ENCODE results near the gene GOPC.

Gene GOPC

DNA sequence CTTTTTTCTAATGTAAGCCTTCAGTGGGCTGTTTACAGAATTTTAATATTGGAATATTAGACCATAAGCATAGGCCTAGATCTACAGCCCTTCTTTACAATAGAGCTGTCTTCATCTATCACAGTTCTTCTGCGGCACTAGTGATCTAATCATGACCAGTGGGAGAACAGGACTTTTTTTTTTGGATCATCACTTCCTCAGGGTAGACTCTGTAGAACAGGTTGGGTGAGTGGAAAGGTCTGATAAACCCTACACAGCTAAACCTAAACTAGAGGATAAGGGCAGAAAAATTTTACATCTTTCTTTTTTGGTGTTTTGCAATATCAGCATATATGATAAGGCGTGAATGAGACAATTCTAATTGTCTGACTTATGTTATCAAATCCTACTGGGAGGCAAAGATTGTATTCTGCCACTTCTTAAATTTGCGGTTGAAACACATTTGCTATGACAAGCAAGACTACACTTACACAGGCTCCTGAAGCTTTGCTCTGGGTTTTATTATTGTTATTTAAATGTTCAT, 52.2 kb downstream of the GOPC start:
- peak; percentile 83 for DNase-seq (ENCODE audit: low read depth)
- H3K4me3 ChIP-seq (ENCODE audit: low read length) = no peak overlapping the region
- TF ChIP-seq, protein P1, sequence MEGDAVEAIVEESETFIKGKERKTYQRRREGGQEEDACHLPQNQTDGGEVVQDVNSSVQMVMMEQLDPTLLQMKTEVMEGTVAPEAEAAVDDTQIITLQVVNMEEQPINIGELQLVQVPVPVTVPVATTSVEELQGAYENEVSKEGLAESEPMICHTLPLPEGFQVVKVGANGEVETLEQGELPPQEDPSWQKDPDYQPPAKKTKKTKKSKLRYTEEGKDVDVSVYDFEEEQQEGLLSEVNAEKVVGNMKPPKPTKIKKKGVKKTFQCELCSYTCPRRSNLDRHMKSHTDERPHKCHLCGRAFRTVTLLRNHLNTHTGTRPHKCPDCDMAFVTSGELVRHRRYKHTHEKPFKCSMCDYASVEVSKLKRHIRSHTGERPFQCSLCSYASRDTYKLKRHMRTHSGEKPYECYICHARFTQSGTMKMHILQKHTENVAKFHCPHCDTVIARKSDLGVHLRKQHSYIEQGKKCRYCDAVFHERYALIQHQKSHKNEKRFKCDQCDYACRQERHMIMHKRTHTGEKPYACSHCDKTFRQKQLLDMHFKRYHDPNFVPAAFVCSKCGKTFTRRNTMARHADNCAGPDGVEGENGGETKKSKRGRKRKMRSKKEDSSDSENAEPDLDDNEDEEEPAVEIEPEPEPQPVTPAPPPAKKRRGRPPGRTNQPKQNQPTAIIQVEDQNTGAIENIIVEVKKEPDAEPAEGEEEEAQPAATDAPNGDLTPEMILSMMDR (IDR thresholded peaks at IDR 0.05; ENCODE audit: insufficient read depth, low read depth, low read length, missing control alignments) = no peak

DNA sequence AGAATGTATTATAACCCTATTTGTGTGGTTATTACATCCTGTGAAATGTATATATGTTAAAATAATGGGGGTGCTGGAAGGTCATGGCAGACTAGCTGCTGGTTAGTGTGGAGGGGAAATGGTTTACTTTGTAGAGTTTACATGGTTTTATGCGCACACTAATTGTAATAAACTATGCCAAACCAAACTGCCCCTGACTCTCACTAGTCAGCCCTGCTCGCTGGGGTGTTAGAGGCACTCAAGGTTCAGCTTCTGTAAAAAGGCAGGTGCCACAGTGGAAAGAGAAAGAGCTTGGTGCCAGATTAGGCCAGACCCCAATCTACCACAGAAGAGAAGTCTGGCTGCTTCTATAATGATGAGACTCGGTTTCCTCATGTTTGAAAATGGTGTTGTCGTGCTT, 52.7 kb downstream of the GOPC start:
- no peak for DNase-seq (ENCODE audit: low read depth)
- TF ChIP-seq, protein P1 (IDR thresholded peaks at IDR 0.05; ENCODE audit: insufficient read depth, low read depth, low read length, missing control alignments) = no peak
- H3K4me3 ChIP-seq (ENCODE audit: low read length) = no peak overlapping the region

DNA sequence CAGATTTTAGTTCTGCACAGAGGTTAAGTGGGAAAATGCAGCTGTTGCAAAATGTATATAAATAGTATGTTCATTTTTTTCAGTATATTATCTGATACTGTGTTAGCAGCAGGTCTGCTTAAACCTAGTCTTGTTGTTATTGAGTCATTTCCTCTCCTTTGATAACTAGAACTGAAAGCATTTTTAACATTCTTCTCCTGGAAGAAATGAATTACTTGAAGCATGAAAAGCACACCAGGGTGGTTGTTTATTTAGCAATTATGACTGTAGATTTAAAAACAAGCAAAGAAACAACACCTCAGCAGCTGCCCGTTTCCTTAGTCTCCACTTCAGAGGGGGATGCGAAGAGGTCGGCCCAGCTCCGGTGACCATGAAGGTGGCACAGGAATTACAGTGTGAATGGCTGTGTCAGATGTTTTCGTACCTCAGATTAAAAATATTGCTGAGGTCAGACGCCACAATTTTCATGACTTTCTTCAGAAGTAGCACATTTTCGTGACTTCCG, 53.5 kb downstream of the GOPC start:
- no peak overlapping the region for H3K4me3 ChIP-seq (ENCODE audit: low read length)
- TF ChIP-seq, protein P1 (IDR thresholded peaks at IDR 0.05; ENCODE audit: insufficient read depth, low read depth, low read length, missing control alignments) = no peak
- DNase-seq (ENCODE audit: low read depth) = peak; percentile 70

DNA sequence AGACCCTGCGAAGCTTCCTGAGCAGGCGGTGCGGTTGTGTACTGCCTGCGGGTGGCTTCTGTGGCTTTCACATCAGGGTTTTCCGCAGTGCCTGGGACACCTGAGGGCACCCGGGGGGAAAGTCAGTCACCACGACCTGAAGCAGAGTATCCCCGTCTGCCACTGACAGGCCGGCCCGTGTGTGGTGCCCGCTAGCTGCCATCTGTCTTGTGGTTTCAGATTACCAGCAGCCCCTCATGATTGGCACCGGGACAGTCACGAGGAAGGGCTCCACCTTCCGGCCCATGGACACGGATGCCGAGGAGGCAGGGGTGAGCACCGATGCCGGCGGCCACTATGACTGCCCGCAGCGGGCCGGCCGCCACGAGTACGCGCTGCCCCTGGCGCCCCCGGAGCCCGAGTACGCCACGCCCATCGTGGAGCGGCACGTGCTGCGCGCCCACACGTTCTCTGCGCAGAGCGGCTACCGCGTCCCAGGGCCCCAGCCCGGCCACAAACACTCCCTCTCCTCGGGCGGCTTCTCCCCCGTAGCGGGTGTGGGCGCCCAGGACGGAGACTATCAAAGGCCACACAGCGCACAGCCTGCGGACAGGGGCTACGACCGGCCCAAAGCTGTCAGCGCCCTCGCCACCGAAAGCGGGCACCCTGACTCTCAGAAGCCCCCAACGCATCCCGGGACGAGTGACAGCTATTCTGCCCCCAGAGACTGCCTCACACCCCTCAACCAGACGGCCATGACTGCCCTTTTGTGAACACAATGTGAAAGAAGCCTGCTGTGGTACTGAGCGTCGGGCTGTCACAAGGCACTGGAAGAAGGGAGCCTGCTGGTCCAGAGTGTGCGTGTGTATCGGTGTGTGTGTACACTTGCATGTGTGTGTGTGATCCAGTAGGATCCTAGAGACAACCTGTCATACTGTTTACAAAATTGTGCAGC, 54.4 kb downstream of the GOPC start:
- no peak for DNase-seq (ENCODE audit: low read depth)
- TF ChIP-seq, protein P1 (IDR thresholded peaks at IDR 0.05; ENCODE audit: insufficient read depth, low read depth, low read length, missing control alignments) = no peak
- H3K4me3 ChIP-seq (ENCODE audit: low read length) = no peak overlapping the region

DNA sequence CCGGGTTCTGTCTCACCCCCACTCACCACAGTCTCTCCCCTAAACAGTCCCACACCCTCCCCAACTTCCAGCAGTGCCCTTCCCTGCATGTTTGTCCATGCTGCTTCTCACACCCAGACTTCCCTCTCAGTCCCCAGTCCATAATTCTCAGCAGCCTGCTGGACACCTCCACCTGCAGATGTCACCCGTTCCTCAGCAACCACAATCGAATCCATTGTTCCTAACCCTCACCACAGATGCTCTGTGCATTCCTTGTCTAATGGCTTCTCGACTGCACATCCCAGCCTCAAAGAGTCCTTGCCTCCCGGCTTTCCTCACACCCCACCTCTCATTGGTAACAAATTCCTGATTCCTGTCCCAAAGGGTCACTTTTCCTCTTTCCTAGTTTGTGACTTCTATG, 55.6 kb downstream of the GOPC start:
- H3K4me3 ChIP-seq (ENCODE audit: low read length) = no peak overlapping the region
- TF ChIP-seq, protein P1 (IDR thresholded peaks at IDR 0.05; ENCODE audit: insufficient read depth, low read depth, low read length, missing control alignments) = no peak
- no peak for DNase-seq (ENCODE audit: low read depth)

DNA sequence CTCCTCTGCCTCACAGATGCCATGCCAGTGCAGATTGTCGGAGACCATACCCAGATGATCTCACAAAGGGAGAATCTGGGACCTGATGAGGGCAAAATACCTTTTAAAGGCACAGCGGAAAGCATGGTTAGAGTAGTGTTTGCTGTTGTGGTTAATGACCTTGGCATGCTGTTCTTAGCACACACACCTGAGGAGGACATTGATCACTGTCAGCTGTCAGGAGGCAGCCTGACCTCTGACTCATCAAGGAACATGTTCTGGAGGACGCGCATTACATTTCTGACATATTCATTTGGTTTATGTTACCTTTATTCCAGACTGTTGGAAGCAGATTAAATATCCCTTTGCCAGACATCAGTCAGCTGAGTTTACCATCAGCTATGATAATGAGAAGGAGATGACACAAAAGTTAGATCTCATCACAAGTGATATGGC, 57.1 kb downstream of the GOPC start:
- no peak overlapping the region for H3K4me3 ChIP-seq (ENCODE audit: low read length)
- peak; percentile 91 for DNase-seq (ENCODE audit: low read depth)
- TF ChIP-seq, protein P1 (IDR thresholded peaks at IDR 0.05; ENCODE audit: insufficient read depth, low read depth, low read length, missing control alignments) = no peak
